H1 (cell line): Measurements from ENCODE around the gene VWF. TPM values are rescaled to one million over a fixed set of nuclear protein-coding genes. Genes with fewer than 3 reads are reported as not detected.

ENCODE experiments used
- CTBP2 ChIP-seq: IDR thresholded peaks from 2 replicates; pipeline ENCODE4 v1.7.0; 2011; ENCODE audit warnings: borderline replicate concordance, mild to moderate bottlenecking, moderate library complexity, mixed read lengths, low read length; ENCODE audit not compliant: insufficient read depth, insufficient read length
- RBBP5 ChIP-seq: IDR thresholded peaks from 2 replicates; pipeline ENCODE4 v1.7.1; 2012; ENCODE audit warnings: low read depth, mild to moderate bottlenecking, inconsistent platforms, low read length, moderate library complexity, borderline replicate concordance
- SP1 ChIP-seq: IDR thresholded peaks from 2 replicates; pipeline ENCODE4 v1.6.1; 2011; ENCODE audit warnings: low read depth, low read length
- SRF ChIP-seq: IDR thresholded peaks from 2 replicates; pipeline ENCODE4 v1.6.1; 2011; ENCODE audit warnings: mild to moderate bottlenecking, low read depth, low read length, moderate library complexity
- polyA plus RNA-seq, 7 experiments: library from polyadenylated mRNA; depleted of rRNA in 3 of 7; stranded (reverse) in 5 of 7; unstranded in 2 of 7; fragments of >200 nt in 5 of 7; fragments of 200-250 nt in 2 of 7; gene quantifications; 1 replicate in 5 of 7; 2 replicates in 1 of 7; 4 replicates in 1 of 7; pipeline versions ENCODE4 v1.2.1 to v1.2.3, GENCODE V29; 2011 to 2013; ENCODE audit warnings: missing spikeins in 2 of 7, mixed read lengths in 2 of 7
- total RNA-seq: library from RNA; stranded (reverse); fragmentation: NEBNext Ultra II Directional; extraction: Animal tissue kit (Norgen Biotek cat#: 25700); gene quantifications from 2 replicates; pipeline ENCODE4 v1.2.1, GENCODE V29; 2021

Gene VWF
- total and polyA plus RNA-seq, 2 of the 8 experiments (the other 6 are each of a cell fraction or from before 2014, with no cell fraction given), result 0.39 to 0.60 TPM

DNA sequence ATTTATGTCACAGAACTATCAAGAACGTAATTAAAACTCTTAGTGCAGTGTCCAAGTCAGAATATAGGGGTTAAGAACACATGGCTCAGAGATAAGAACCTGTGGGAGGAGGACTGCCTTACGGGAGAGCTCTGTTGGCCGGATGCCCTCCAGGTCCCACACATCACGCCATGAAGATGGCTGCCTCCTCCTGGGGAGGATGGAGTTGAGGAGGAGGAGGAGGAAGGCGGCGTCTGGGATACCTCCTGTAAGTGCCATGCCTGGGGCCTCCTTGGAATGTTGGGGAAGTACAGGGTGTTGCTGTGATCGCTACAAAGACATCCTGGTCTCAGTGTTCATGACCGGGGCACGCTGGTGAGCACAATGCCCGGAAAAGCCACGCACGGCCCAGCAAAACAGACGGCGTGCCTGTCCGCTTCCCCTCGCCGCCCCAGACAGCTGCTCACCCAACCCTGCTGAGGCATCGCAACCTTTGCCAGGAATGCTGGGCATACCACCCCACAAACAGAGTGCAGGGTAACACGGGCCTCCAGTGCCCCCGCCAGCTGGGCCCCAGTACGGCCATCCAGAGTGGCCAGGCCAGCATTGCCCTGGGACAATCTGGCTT lies 47.0 kb upstream of the VWF start (continued):
- TF ChIP-seq CTBP2, result no peak
- TF ChIP-seq SRF, result no peak
- no peak for TF ChIP-seq SP1
- TF ChIP-seq RBBP5, result no peak
- TF ChIP-seq, all 59 proteins: peak for 0
